ENCODE data around the gene LRFN2.

DNA sequence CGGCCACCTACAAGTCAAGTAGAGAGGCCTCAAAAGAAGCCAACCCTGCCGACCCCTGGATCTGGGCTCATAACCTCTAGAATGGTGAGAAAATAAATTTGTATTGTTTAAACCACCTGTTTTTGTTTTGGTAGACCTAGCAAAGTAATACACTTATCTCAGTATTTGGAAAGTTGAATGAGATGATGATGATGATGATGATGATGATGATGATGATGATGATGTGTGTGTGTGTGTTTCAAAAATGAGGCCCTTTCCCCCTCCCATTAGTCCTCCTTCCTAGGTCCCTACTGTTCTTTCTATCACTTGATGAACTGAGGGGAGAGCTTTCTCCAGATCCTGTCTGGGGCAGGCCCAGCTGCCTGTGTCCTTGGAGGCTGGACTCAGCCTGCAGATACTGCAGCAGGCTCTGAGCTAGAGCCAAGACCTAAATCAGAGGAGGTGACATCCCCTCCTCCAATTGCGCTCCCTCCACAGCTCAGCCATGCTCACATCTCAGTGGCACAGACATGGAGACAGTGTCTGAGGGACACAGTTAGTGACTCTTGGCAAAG lies 120.1 kb downstream of the LRFN2 start:
- TF ChIP-seq, protein P1, sequence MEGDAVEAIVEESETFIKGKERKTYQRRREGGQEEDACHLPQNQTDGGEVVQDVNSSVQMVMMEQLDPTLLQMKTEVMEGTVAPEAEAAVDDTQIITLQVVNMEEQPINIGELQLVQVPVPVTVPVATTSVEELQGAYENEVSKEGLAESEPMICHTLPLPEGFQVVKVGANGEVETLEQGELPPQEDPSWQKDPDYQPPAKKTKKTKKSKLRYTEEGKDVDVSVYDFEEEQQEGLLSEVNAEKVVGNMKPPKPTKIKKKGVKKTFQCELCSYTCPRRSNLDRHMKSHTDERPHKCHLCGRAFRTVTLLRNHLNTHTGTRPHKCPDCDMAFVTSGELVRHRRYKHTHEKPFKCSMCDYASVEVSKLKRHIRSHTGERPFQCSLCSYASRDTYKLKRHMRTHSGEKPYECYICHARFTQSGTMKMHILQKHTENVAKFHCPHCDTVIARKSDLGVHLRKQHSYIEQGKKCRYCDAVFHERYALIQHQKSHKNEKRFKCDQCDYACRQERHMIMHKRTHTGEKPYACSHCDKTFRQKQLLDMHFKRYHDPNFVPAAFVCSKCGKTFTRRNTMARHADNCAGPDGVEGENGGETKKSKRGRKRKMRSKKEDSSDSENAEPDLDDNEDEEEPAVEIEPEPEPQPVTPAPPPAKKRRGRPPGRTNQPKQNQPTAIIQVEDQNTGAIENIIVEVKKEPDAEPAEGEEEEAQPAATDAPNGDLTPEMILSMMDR (conservative IDR thresholded peaks at IDR 0.05; ENCODE audit: low read depth, low read length): no peak
- TF ChIP-seq EZH2 (IDR thresholded peaks at IDR 0.05; ENCODE audit: borderline replicate concordance, low read depth, low read length, poor library complexity, severe bottlenecking): no peak
